Adrenal gland (tissue), 5 donors: ENCODE measurements around the gene DNAH3.

Experiments used
- CTCF ChIP-seq, 6 experiments: fragments of 450-650 bp in 4 of 6; fragments of 200-600 bp in 2 of 6; sonication (generic) in 1 of 6; IDR thresholded peaks; 1 replicate in 5 of 6; 2 replicates in 1 of 6; pipeline versions ENCODE4 v1.5.1 to v1.8.0; 2016 to 2021; ENCODE audit warnings: antibody characterized with exemption in 6 of 6, mild to moderate bottlenecking in 2 of 6, moderate library complexity in 1 of 6
- POLR2A ChIP-seq, 2 donors: fragments of 450-650 bp; IDR thresholded peaks; one replicate each; pipeline ENCODE4 v1.6.1; 2017; ENCODE audit warnings: antibody characterized with exemption in 2 of 2, mild to moderate bottlenecking in 2 of 2, moderate library complexity in 1 of 2
- donor health status: DM: no; HTN: no; CAD: no.

GRCh38 chr16:20902426-20902825, 248.2 kb downstream of the DNAH3 start:
- TF ChIP-seq CTCF (IDR thresholded peaks at IDR 0.05) (no peak), POLR2A (IDR thresholded peaks at IDR 0.05) (no peak)
